ENCODE data around the gene KDELR3. TPM values are rescaled to one million over a fixed set of nuclear protein-coding genes. Genes with fewer than 3 reads are reported as not detected.
A peak's percentile ranks its signal among the peaks of the same experiment; 100 is the strongest.

Gene KDELR3
- total RNA-seq, 4 donors from 2014 or later: 3.5 to 12.9 (median 7.0) TPM

DNA sequence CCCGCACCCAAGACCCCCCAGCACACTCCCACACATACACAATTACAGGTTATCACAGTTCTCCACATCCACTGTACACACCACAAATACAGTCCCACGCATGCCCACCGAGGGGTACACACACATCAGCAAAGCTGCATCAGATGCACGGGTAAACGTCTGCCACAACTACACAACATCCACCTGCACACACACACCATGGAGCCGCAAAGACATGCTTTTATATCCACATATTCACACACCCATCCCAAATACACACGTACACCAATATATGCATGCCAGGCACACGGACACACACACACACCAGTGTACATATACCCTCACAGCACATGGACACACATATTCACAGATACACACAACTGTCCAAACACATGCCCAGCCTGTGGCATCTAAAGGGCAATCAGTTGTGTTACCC is 7.5 kb upstream of the KDELR3 start:
- intact Hi-C loops (cut with DNase I): no loop called here

DNA sequence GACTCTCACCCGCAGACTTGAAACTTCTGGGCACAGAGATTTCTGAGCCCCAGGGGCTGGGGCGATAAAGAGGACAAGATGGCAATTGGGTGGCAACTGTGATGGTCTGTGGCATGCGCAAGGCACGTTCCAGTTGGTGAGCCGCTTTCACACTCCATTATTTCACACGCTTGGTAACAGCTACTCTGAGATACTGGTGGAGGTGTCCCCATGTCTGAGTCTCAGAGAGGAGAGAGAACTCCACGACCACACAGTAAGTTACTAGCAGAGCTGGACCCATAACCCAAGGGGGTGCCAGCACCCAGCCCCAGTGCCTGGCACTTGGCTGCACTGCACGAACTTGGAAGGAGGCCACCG is 6.9 kb upstream of the KDELR3 start:
- Histone ChIP-seq H3K27me3 (peaks cover 0 to 54% (median 2%) of the 10 kb centered on the region in 4 donors), H3K9me3 (no peaks in the 10 kb centered on the region), H3K4me3 (peak overlapping the region in 3 of 4 donors; percentile 10 to 39 (median 21)), H3K36me3 (no peaks in the 10 kb centered on the region), H3K4me1 (peaks cover 13 to 21% (median 16%) of the 10 kb centered on the region in 4 donors), H3K27ac (replicated peaks in 1 of 4) (no peak overlapping the region)
- no peak for TF ChIP-seq POLR2AphosphoS5 (IDR thresholded peaks at IDR 0.05)
- TF ChIP-seq, protein P1, sequence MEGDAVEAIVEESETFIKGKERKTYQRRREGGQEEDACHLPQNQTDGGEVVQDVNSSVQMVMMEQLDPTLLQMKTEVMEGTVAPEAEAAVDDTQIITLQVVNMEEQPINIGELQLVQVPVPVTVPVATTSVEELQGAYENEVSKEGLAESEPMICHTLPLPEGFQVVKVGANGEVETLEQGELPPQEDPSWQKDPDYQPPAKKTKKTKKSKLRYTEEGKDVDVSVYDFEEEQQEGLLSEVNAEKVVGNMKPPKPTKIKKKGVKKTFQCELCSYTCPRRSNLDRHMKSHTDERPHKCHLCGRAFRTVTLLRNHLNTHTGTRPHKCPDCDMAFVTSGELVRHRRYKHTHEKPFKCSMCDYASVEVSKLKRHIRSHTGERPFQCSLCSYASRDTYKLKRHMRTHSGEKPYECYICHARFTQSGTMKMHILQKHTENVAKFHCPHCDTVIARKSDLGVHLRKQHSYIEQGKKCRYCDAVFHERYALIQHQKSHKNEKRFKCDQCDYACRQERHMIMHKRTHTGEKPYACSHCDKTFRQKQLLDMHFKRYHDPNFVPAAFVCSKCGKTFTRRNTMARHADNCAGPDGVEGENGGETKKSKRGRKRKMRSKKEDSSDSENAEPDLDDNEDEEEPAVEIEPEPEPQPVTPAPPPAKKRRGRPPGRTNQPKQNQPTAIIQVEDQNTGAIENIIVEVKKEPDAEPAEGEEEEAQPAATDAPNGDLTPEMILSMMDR (IDR thresholded peaks at IDR 0.05): no peak
- no peak for TF ChIP-seq POLR2A (IDR thresholded peaks at IDR 0.05; ENCODE audit: low read depth)
- no peak for TF ChIP-seq EP300 (IDR thresholded peaks at IDR 0.05)
- WGBS: 66% methylated on average over 7 of the region's 9 CpGs
- DNase-seq (ENCODE audit: extremely low spot score): no peak
- intact Hi-C loops (cut with DNase I): no loop called here

More for the DNA sequence above, 7.5 kb upstream of the KDELR3 start:
- Histone ChIP-seq H3K9me3 (no peaks in the 10 kb centered on the region), H3K4me3 (no peak overlapping the region), H3K27ac (replicated peaks in 1 of 4) (no peak overlapping the region), H3K4me1 (peaks cover 19 to 22% (median 21%) of the 10 kb centered on the region in 4 donors), H3K27me3 (peaks cover 0 to 57% (median 6%) of the 10 kb centered on the region in 4 donors), H3K36me3 (no peaks in the 10 kb centered on the region)
- no CpG with 5 or more reads among the region's 8 CpGs for WGBS
- TF ChIP-seq EP300 (IDR thresholded peaks at IDR 0.05) (no peak), POLR2A (IDR thresholded peaks at IDR 0.05; ENCODE audit: low read depth) (no peak)
- no peak for DNase-seq (ENCODE audit: extremely low spot score)

DNA sequence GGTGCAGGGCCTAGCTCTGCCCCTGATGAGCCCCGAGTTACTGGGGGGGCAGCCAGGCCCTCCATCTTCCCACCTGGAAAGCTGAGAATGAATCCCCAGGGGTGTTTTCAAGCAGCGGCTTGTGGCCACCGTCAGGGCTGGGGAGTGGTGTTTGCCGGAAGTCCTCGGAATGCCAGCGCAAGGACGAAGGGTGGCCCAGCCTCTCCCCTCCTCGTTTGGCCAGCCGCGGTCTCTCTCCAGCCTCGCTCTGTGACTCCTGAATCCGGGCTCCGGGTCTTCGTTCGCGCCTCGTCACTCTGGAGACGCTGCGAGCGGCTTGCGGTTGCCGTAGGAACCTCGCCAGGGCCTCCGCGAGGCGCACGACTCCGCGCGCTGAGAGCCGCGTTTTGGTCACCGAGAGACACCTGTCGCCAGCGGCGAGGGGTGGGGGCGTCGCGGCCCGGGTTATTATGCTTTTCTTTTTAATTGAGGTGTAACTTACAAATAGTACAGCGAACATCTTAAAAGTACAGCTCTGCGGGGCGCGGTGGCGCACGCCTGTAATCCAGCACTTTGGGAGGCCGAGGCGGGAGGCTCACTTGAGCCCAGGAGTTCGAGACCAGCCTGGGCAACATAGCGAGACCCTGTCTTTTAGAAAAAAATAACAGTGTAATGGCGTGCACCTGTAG is 6.3 kb upstream of the KDELR3 start:
- Histone ChIP-seq H3K4me3 (peak overlapping the region; percentile 10 to 39 (median 25)), H3K27me3 (peaks cover 0 to 49% (median 0%) of the 10 kb centered on the region in 4 donors), H3K27ac (replicated peaks in 1 of 4) (no peak overlapping the region), H3K4me1 (peaks cover 12 to 21% (median 14%) of the 10 kb centered on the region in 4 donors), H3K9me3 (no peaks in the 10 kb centered on the region), H3K36me3 (no peaks in the 10 kb centered on the region)
- intact Hi-C loops (cut with DNase I): no loop called here
- 36% methylated on average over 19 of the region's 51 CpGs for whole genome bisulfite sequencing
- no peak for TF ChIP-seq POLR2A (IDR thresholded peaks at IDR 0.05; ENCODE audit: low read depth)
- TF ChIP-seq POLR2AphosphoS5 (IDR thresholded peaks at IDR 0.05): peak in 1 of 2 donors; percentile 63
- TF ChIP-seq, protein P1 (IDR thresholded peaks at IDR 0.05): peak in 1 of 3 experiments; percentile 23
- DNase-seq (ENCODE audit: extremely low spot score): no peak

DNA sequence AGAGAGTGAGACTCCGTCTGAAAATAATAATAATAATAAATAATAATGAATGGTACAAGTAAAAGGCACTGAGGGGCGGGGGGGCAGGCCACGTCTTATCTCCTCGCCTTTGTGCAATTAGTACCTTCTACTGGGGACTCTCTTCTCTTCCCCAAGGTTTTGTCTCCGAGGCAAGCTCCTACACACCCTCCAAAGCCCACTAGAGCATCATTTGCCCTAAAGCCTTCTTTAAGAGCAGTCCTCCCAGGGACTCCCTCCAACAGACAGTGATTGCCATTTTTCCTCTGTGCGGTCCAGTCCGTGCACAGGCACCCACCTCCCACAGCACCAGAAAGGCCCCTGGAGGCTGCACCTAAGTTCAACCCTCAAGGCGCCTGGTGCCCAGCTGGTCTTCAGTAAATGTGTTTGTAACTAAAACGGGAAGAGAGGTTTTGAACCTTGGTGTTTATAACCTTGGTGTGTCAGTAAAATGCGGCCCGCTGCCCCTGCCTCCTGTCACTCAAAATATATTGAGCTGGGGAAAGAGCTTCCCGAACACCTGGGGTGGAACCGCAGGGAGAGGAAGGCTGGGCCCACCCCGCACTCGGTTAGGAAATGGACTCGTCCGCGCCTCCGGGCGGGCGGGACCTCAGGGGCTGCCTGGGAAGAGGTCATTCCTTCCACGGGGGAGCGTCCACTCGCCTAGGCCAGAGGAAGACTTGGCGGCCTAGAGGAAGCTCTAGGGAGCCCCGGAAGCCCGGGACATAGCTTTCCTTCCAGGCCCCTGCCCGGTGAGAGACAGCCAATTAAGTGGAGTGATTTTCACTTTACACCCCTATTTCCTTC is 4.7 kb upstream of the KDELR3 start:
- H3K9me3 ChIP-seq: no peaks in the 10 kb centered on the region
- H3K27ac ChIP-seq (replicated peaks in 1 of 4): no peak overlapping the region
- TF ChIP-seq POLR2AphosphoS5 (IDR thresholded peaks at IDR 0.05) (no peak), EP300 (IDR thresholded peaks at IDR 0.05) (no peak), POLR2A (IDR thresholded peaks at IDR 0.05; ENCODE audit: low read depth) (no peak)
- TF ChIP-seq, protein P1 (IDR thresholded peaks at IDR 0.05): no peak
- H3K4me3 ChIP-seq: no peak overlapping the region
- peaks cover 22 to 28% (median 24%) of the 10 kb centered on the region in 4 donors for H3K4me1 ChIP-seq
- intact Hi-C loops (cut with DNase I): no loop called here
- no peaks in the 10 kb centered on the region for H3K36me3 ChIP-seq
- no peak for DNase-seq (ENCODE audit: extremely low spot score)
- WGBS: 75% methylated on average over 20 of the region's 28 CpGs
- peaks cover 0 to 37% (median 0%) of the 10 kb centered on the region in 4 donors for H3K27me3 ChIP-seq

Measured in esophagus muscularis mucosa (tissue), 4 donors.